Measurements from ENCODE around the gene C14orf180.

DNA sequence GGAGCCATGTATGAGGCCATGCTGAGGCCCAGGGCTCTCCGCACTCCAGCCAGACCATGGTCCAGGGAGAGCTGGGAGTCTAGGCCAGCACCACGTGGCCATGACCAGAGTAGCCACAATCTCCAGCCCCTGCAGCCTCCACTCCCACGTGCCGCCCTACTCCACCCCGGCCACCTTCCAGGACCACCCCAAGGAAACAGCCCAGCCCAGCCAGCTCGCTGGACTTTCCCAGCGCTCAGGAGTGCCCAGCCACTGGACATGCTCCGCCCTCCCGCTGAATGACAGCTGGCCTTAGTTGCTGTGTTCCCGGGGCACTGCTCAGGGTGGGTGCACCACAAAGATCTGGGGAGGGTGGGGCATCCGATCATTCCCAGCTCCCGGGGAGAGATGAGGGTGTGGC, 2.1 kb upstream of the C14orf180 start:
- TF ChIP-seq, protein P1, sequence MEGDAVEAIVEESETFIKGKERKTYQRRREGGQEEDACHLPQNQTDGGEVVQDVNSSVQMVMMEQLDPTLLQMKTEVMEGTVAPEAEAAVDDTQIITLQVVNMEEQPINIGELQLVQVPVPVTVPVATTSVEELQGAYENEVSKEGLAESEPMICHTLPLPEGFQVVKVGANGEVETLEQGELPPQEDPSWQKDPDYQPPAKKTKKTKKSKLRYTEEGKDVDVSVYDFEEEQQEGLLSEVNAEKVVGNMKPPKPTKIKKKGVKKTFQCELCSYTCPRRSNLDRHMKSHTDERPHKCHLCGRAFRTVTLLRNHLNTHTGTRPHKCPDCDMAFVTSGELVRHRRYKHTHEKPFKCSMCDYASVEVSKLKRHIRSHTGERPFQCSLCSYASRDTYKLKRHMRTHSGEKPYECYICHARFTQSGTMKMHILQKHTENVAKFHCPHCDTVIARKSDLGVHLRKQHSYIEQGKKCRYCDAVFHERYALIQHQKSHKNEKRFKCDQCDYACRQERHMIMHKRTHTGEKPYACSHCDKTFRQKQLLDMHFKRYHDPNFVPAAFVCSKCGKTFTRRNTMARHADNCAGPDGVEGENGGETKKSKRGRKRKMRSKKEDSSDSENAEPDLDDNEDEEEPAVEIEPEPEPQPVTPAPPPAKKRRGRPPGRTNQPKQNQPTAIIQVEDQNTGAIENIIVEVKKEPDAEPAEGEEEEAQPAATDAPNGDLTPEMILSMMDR (conservative IDR thresholded peaks at IDR 0.05; ENCODE audit: low read depth, low read length), result no peak
- no peak for TF ChIP-seq EZH2 (IDR thresholded peaks at IDR 0.05; ENCODE audit: low read length, unreplicated experiment)
